ENCODE measurements around the gene GFRA1.

DNA sequence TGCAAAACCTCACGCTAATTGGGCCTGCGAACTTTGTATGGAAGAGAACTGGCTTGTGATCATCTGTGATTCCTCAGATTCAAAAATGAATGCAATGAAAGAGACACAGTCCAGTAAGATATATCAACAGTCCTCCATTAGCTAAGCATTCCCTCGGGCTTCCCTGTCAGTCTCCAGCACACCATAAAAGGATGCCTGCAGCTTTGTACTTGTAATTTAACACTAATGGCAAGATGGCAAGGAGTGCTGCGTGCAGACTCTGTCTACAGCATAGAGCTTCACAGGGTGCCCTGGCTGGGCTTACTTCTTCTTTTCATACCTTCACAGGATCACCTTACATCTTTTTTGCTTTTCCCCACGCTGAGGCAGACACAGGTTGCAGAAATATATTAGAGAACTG is 200.0 kb downstream of the GFRA1 start:
- TF ChIP-seq, protein P1, sequence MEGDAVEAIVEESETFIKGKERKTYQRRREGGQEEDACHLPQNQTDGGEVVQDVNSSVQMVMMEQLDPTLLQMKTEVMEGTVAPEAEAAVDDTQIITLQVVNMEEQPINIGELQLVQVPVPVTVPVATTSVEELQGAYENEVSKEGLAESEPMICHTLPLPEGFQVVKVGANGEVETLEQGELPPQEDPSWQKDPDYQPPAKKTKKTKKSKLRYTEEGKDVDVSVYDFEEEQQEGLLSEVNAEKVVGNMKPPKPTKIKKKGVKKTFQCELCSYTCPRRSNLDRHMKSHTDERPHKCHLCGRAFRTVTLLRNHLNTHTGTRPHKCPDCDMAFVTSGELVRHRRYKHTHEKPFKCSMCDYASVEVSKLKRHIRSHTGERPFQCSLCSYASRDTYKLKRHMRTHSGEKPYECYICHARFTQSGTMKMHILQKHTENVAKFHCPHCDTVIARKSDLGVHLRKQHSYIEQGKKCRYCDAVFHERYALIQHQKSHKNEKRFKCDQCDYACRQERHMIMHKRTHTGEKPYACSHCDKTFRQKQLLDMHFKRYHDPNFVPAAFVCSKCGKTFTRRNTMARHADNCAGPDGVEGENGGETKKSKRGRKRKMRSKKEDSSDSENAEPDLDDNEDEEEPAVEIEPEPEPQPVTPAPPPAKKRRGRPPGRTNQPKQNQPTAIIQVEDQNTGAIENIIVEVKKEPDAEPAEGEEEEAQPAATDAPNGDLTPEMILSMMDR (conservative IDR thresholded peaks at IDR 0.05; ENCODE audit: low read length) = no peak
- no peak for TF ChIP-seq EZH2phosphoT487 (IDR thresholded peaks at IDR 0.05; ENCODE audit: borderline replicate concordance, low read depth, low read length)
